Activated T-cell treated with anti-CD3 and anti-CD28 coated beads, Interleukin-2, amount 50 U/mL, for 24 hours (primary cell): ENCODE data around the gene CCDC83.
"Not testable (repeated sequence)": the region's sequence is repeated elsewhere in the genome, so short reads cannot be mapped to it uniquely, and the experiment has no call there.

ENCODE experiments used
- DNase-seq: peaks from one replicate; pipeline ENCODE4 v3.0.0-alpha.2; 2020
- H3K27ac Mint-ChIP-seq: 2 replicates; pipeline ENCODE4 v1.8.0; 2020; ENCODE audit warnings: mild to moderate bottlenecking, mixed read lengths
- H3K27me3 Mint-ChIP-seq: 2 replicates; pipeline ENCODE4 v1.8.0; 2020; ENCODE audit warnings: mixed read lengths
- H3K36me3 Mint-ChIP-seq: 2 replicates; pipeline ENCODE4 v1.8.0; 2020; ENCODE audit warnings: low read depth, mixed read lengths
- H3K4me1 Mint-ChIP-seq: 2 replicates; pipeline ENCODE4 v1.8.0; 2020; ENCODE audit warnings: low read depth, mixed read lengths
- H3K4me3 Mint-ChIP-seq: 2 replicates; pipeline ENCODE4 v1.8.0; 2020; ENCODE audit warnings: mild to moderate bottlenecking, moderate library complexity, mixed read lengths
- H3K9me3 Mint-ChIP-seq: 2 replicates; pipeline ENCODE4 v1.8.0; 2020; ENCODE audit warnings: mixed read lengths

Gene CCDC83

GRCh38 chr11:85950317-85951048 lies 95.3 kb downstream of the CCDC83 start:
- Mint-ChIP-seq H3K4me3 (no peak overlapping the region), H3K36me3 (peaks cover 55% of the 10 kb centered on the region), H3K9me3 (peaks cover 43% of the 10 kb centered on the region), H3K27ac (peak overlapping the region; percentile 98), H3K27me3 (no peaks in the 10 kb centered on the region), H3K4me1 (peaks cover 57% of the 10 kb centered on the region)
- no peak for DNase-seq

DNA sequence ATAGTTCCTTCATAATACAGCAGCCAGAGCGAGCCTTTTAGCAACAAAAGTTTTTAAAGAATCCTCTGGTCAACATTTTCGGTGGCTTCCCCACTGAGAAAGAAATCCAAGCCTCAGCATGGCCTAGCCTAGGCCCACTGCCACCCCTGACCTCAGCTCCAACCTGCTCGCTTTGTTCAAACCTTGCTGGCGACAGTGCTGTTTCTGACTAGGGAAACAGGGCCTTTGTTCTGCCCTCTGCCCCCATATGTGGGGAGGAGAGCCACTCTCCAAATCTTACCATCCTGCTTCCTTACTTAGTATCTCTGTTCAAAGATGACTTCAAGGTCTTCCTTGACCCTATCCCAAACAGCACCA lies 95.8 kb downstream of the CCDC83 start:
- peaks cover 41% of the 10 kb centered on the region for H3K9me3 Mint-ChIP-seq
- no peak overlapping the region for H3K4me3 Mint-ChIP-seq
- no peaks in the 10 kb centered on the region for H3K27me3 Mint-ChIP-seq
- peaks cover 55% of the 10 kb centered on the region for H3K36me3 Mint-ChIP-seq
- peaks cover 51% of the 10 kb centered on the region for H3K4me1 Mint-ChIP-seq
- no peak for DNase-seq
- H3K27ac Mint-ChIP-seq = no peak overlapping the region

GRCh38 chr11:85951428-85952107 lies 96.4 kb downstream of the CCDC83 start:
- H3K36me3 Mint-ChIP-seq = peaks cover 56% of the 10 kb centered on the region
- H3K4me1 Mint-ChIP-seq = peaks cover 46% of the 10 kb centered on the region

DNA sequence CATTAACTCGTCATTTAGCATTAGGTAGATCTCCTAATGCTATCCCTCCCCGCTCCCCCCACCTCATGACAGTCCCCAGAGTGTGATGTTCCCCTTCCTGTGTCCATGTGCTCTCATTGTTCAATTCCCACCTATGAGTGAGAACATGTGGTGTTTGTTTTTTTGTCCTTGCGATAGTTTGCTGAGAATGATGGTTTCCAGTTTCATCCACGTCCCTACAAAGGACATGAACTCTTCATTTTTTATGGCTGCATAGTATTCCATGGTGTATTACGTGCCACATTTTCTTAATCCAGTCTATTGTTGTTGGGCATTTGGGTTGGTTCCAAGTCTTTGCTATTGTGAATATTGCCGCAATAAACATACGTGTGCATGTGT lies 96.9 kb downstream of the CCDC83 start:
- not testable (repeated sequence) for DNase-seq, H3K27me3 Mint-ChIP-seq, H3K4me3 Mint-ChIP-seq
- H3K27ac Mint-ChIP-seq = peak overlapping the region; percentile 73
- peaks cover 41% of the 10 kb centered on the region for H3K4me1 Mint-ChIP-seq
- peaks cover 59% of the 10 kb centered on the region for H3K36me3 Mint-ChIP-seq
- peaks cover 38% of the 10 kb centered on the region for H3K9me3 Mint-ChIP-seq

More at GRCh38 chr11:85951428-85952107, 96.4 kb downstream of the CCDC83 start:
- Mint-ChIP-seq H3K27me3 (no peaks in the 10 kb centered on the region), H3K9me3 (peaks cover 39% of the 10 kb centered on the region), H3K4me3 (no peak overlapping the region), H3K27ac (no peak overlapping the region)
- no peak for DNase-seq

GRCh38 chr11:85953491-85954143 lies 98.4 kb downstream of the CCDC83 start:
- Mint-ChIP-seq H3K4me3 (no peak overlapping the region), H3K9me3 (peaks cover 37% of the 10 kb centered on the region), H3K27me3 (no peaks in the 10 kb centered on the region), H3K27ac (peak overlapping the region; percentile 59), H3K36me3 (peaks cover 73% of the 10 kb centered on the region), H3K4me1 (peaks cover 25% of the 10 kb centered on the region)
- DNase-seq = no peak

DNA sequence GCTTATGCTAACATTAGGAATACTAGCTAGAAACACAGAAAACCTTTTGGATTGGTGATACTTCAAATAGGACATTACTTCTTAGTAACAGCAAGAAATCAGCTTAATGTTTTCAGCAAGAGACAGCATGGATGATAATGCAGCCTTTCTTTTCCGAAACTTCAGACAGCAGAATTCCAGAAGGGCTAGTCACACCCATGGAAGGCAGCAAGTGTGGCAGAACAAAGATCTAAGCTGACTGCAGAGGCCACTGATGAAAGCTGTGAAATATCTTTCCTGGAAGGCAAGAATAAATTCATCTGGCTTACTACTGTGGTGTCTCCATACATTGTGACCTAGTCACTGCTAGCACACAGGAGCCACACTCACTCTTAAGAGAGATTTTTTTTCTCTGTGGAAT lies 100.3 kb downstream of the CCDC83 start:
- no peaks in the 10 kb centered on the region for H3K27me3 Mint-ChIP-seq
- H3K36me3 Mint-ChIP-seq = peaks cover 84% of the 10 kb centered on the region
- H3K4me1 Mint-ChIP-seq = peaks cover 13% of the 10 kb centered on the region
- no peak overlapping the region for H3K27ac Mint-ChIP-seq
- no peak for DNase-seq
- H3K4me3 Mint-ChIP-seq = no peak overlapping the region
- peaks cover 29% of the 10 kb centered on the region for H3K9me3 Mint-ChIP-seq

DNA sequence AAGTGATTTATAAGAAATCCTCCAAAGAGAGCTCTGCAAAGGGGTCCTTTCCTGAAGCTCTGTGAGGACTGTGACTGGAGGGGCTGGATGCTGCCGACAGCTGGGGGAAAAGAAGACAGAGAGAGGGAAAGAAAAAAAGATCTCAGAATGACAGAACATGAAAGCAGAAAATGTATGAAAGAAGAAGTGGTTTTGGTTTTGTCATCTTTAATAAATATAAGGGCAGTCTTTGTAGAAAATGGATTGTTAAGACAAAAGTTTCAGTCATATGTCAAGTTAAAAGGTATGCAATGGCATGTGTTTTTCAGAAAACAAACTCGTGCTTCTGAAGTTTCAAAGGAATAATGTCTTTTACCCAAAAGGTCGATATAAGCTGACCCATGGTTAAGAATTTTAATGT lies 105.5 kb downstream of the CCDC83 start:
- DNase-seq = no peak
- Mint-ChIP-seq H3K4me3 (no peak overlapping the region), H3K9me3 (peaks cover 4% of the 10 kb centered on the region), H3K27me3 (no peaks in the 10 kb centered on the region), H3K36me3 (peaks cover 97% of the 10 kb centered on the region), H3K27ac (peak overlapping the region; percentile 79), H3K4me1 (peaks cover 22% of the 10 kb centered on the region)

GRCh38 chr11:85961130-85961529 lies 105.9 kb downstream of the CCDC83 start:
- H3K36me3 Mint-ChIP-seq = peaks cover 97% of the 10 kb centered on the region
- H3K9me3 Mint-ChIP-seq = peaks cover 2% of the 10 kb centered on the region
- H3K27ac Mint-ChIP-seq = peak overlapping the region; percentile 63
- no peak for DNase-seq
- no peaks in the 10 kb centered on the region for H3K27me3 Mint-ChIP-seq
- peaks cover 22% of the 10 kb centered on the region for H3K4me1 Mint-ChIP-seq
- H3K4me3 Mint-ChIP-seq = no peak overlapping the region

GRCh38 chr11:85961930-85962363 lies 106.8 kb downstream of the CCDC83 start:
- no peak for DNase-seq
- Mint-ChIP-seq H3K4me3 (no peak overlapping the region), H3K4me1 (peaks cover 22% of the 10 kb centered on the region), H3K9me3 (no peaks in the 10 kb centered on the region), H3K36me3 (peaks cover 97% of the 10 kb centered on the region), H3K27ac (peak overlapping the region; percentile 27), H3K27me3 (no peaks in the 10 kb centered on the region)

DNA sequence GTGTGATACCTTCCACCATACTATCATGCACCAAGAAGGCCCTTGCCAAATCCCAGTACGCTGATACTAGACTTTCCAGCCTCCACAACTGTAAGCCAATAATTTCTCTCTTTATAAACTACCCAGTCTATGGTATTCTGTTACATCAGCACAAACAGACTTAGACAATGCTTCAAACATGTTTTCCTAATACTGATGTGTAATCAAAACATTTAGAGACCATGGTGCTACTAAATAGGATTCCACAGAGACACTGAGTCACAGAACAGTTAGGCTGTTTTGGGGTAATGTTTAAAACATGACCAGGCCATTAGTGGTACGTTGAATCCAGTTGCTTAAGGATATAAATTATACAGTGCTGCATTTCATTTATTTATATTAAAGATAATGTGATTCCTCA lies 110.0 kb downstream of the CCDC83 start:
- DNase-seq = no peak
- Mint-ChIP-seq H3K36me3 (peaks cover 97% of the 10 kb centered on the region), H3K27me3 (no peaks in the 10 kb centered on the region), H3K9me3 (no peaks in the 10 kb centered on the region), H3K27ac (peak overlapping the region; percentile 13), H3K4me3 (no peak overlapping the region), H3K4me1 (peaks cover 34% of the 10 kb centered on the region)

GRCh38 chr11:85967457-85967856 lies 112.3 kb downstream of the CCDC83 start:
- Mint-ChIP-seq H3K27ac (peak overlapping the region; percentile 45), H3K27me3 (no peaks in the 10 kb centered on the region), H3K36me3 (peaks cover 98% of the 10 kb centered on the region)

More at GRCh38 chr11:85967457-85967856, 112.3 kb downstream of the CCDC83 start:
- Mint-ChIP-seq H3K4me3 (no peak overlapping the region), H3K4me1 (peaks cover 23% of the 10 kb centered on the region), H3K9me3 (no peaks in the 10 kb centered on the region)
- no peak for DNase-seq
